HepG2 (cell line): ENCODE measurements around the gene SYNGR1.

Experiments
- ATF7-NPFF ChIP-seq: sonication (generic); formaldehyde crosslinking; IDR thresholded peaks from 2 replicates; pipeline ENCODE4 v1.8.1; 2023; ENCODE audit warnings: mild to moderate bottlenecking, low read depth, missing genetic modification reagents, moderate library complexity
- CTCF ChIP-seq: sonication (generic); formaldehyde crosslinking; IDR thresholded peaks from 2 replicates; pipeline ENCODE4 v1.5.0; 2020; ENCODE audit warnings: mild to moderate bottlenecking, missing genetic modification reagents, moderate library complexity
- FIP1L1 ChIP-seq: fragments of 200-400 bp; formaldehyde crosslinking; IDR thresholded peaks from 2 replicates; pipeline ENCODE4 v1.6.1; 2018; ENCODE audit warnings: low read depth, mild to moderate bottlenecking, low read length, moderate library complexity, borderline replicate concordance; ENCODE audit not compliant: insufficient read depth
- GABPA ChIP-seq, 2 experiments: IDR thresholded peaks; 2 replicates each; pipeline ENCODE4 v1.6.1; 2011 to 2016; ENCODE audit warnings: low read depth in 2 of 2, low read length in 1 of 2, missing biosample characterization in 1 of 2, missing genetic modification characterization in 1 of 2
- HBP1 ChIP-seq: IDR thresholded peaks from 2 replicates; pipeline ENCODE4 v1.6.1; 2016; ENCODE audit warnings: low read depth, control low read depth
- KLF9 ChIP-seq: IDR thresholded peaks from 2 replicates; pipeline ENCODE4 v1.6.1; 2016; ENCODE audit warnings: low read depth
- POLR2A ChIP-seq, 2 experiments: IDR thresholded peaks; 2 replicates each; pipeline ENCODE4 v1.6.1; 2011; ENCODE audit warnings: low read depth in 2 of 2, low read length in 2 of 2, mild to moderate bottlenecking in 1 of 2, moderate library complexity in 1 of 2; ENCODE audit not compliant: insufficient read depth in 1 of 2
- POLR2AphosphoS5 ChIP-seq: IDR thresholded peaks from 2 replicates; pipeline ENCODE4 v1.6.1; 2012; ENCODE audit warnings: low read depth, low read length
- RFX1 ChIP-seq: fragments of 450-650 bp; IDR thresholded peaks from 2 replicates; pipeline ENCODE4 v1.6.1; 2017
- SETDB1 ChIP-seq: sonication (generic); formaldehyde crosslinking; IDR thresholded peaks from 2 replicates; pipeline ENCODE4 v1.5.1; 2020; ENCODE audit warnings: missing genetic modification reagents, mild to moderate bottlenecking, borderline replicate concordance
- ZNF512 ChIP-seq: sonication (generic); formaldehyde crosslinking; IDR thresholded peaks from 2 replicates; pipeline ENCODE4 v1.4.0; 2020; ENCODE audit warnings: mild to moderate bottlenecking, missing genetic modification reagents

GRCh38 chr22:39349967-39350726 lies at the start of gene SYNGR1:
- TF ChIP-seq POLR2A (IDR thresholded peaks at IDR 0.05; ENCODE audit: insufficient read depth in 1 of 2, low read depth in 2 of 2, low read length in 2 of 2) (no peak), POLR2AphosphoS5 (no peak), CTCF (CRISPR knock-in tag) (no peak), KLF9 (CRISPR knock-in tag) (no peak), FIP1L1 (no peak), GABPA (IDR thresholded peaks at IDR 0.05; ENCODE audit: low read depth, low read length) (no peak), GABPA (CRISPR knock-in tag; IDR thresholded peaks at IDR 0.05; ENCODE audit: low read depth) (no peak), HBP1 (CRISPR knock-in tag) (no peak), ZNF512 (no peak), SETDB1 (CRISPR knock-in tag) (no peak), RFX1 (no peak), ATF7-NPFF (no peak)
